H1 (cell line): ENCODE data around the gene RTKN. TPM values are rescaled to one million over a fixed set of nuclear protein-coding genes. Genes with fewer than 3 reads are reported as not detected.

Source experiments
- CTCF ChIA-PET: fragments of 300-600 bp; sonication (Branson Sonifier 250); formaldehyde crosslinking; loops from one replicate; lab custom pipeline; 2021; ENCODE audit not compliant: partially characterized antibody; lab: Charles Lee
- POLR2A ChIA-PET: fragments of 300-600 bp; sonication (Branson Sonifier 250); formaldehyde crosslinking; loops from one replicate; lab custom pipeline; 2021; ENCODE audit warnings: inconsistent platforms; ENCODE audit not compliant: partially characterized antibody; lab: Charles Lee
- DNase-seq, 2 experiments: peaks; one replicate each; pipeline versions ENCODE4 v3.0.0 to v3.0.0-alpha.2; 2010 to 2022; ENCODE audit warnings: low spot score in 2 of 2, low read depth in 1 of 2, mixed read lengths in 1 of 2
- FAIRE-seq: peaks from 2 replicates; lab custom pipeline; 2011; peaks lifted over from hg19 to GRCh38; lab: Jason Lieb, UNC
- H2AFZ ChIP-seq: 2 replicates; pipeline ENCODE4 v1.8.1; 2012; ENCODE audit warnings: low read length, inconsistent platforms
- H2AK5ac ChIP-seq: 2 replicates; pipeline ENCODE4 v1.6.1; 2013; ENCODE audit warnings: low read depth, low read length
- H2BK120ac ChIP-seq: replicated peaks from 2 replicates; pipeline ENCODE3; 2013; ENCODE audit warnings: low read depth, low read length, inconsistent platforms
- H2BK12ac ChIP-seq: 2 replicates; pipeline ENCODE4 v1.6.1; 2013; ENCODE audit warnings: low read depth, low read length
- H2BK15ac ChIP-seq: 2 replicates; pipeline ENCODE4 v1.6.1; 2013; ENCODE audit warnings: low read length
- H2BK20ac ChIP-seq: 2 replicates; pipeline ENCODE4 v1.6.1; 2013; ENCODE audit warnings: low read length
- H2BK5ac ChIP-seq: 2 replicates; pipeline ENCODE4 v1.6.1; 2013; ENCODE audit warnings: low read depth, low read length
- H3K14ac ChIP-seq: 2 replicates; pipeline ENCODE4 v1.6.1; 2013; ENCODE audit warnings: inconsistent platforms; ENCODE audit not compliant: insufficient read length
- H3K18ac ChIP-seq: 2 replicates; pipeline ENCODE4 v1.6.1; 2013; ENCODE audit warnings: low read length; ENCODE audit errors: extremely low read depth
- H3K23ac ChIP-seq: 2 replicates; pipeline ENCODE4 v1.6.1; 2013; ENCODE audit warnings: inconsistent platforms; ENCODE audit not compliant: insufficient read length
- H3K23me2 ChIP-seq: 2 replicates; pipeline ENCODE4 v1.6.1; 2013; ENCODE audit warnings: low read depth, low read length
- H3K27ac ChIP-seq: 2 replicates; pipeline ENCODE4 v1.6.1; 2011; ENCODE audit warnings: low read depth, low read length, inconsistent platforms
- H3K27me3 ChIP-seq, 4 experiments: replicated peaks in 1 of 4; 1 replicate in 1 of 4; 2 replicates in 3 of 4; pipeline versions ENCODE4 v1.6.1 to v1.8.1; 2011 to 2013; ENCODE audit warnings: low read length in 3 of 4, mild to moderate bottlenecking in 3 of 4, inconsistent platforms in 2 of 4, mixed read lengths in 2 of 4, moderate library complexity in 1 of 4; ENCODE audit not compliant: control insufficient read depth in 3 of 4, insufficient read depth in 3 of 4; ENCODE audit errors: extremely low read depth in 1 of 4
- H3K36me3 ChIP-seq, 4 experiments: 2 replicates each; pipeline versions ENCODE4 v1.6.1 to v1.8.1; 2011 to 2013; ENCODE audit warnings: mild to moderate bottlenecking in 4 of 4, low read length in 3 of 4, moderate library complexity in 2 of 4, control low read depth in 1 of 4, inconsistent platforms in 1 of 4; ENCODE audit not compliant: insufficient read depth in 4 of 4, control insufficient read depth in 2 of 4
- H3K4ac ChIP-seq: replicated peaks from 2 replicates; pipeline ENCODE3; 2013; ENCODE audit warnings: low read length, low read depth, mixed read lengths, inconsistent platforms; ENCODE audit not compliant: insufficient read length
- H3K4me1 ChIP-seq, 4 experiments: replicated peaks in 1 of 4; 1 replicate in 1 of 4; 2 replicates in 3 of 4; pipeline versions ENCODE4 v1.6.1 to v1.8.1; 2011 to 2013; ENCODE audit warnings: low read length in 3 of 4, inconsistent platforms in 2 of 4, mixed read lengths in 1 of 4; ENCODE audit not compliant: insufficient read depth in 4 of 4, control insufficient read depth in 3 of 4
- H3K4me2 ChIP-seq, 2 experiments: 2 replicates each; pipeline versions ENCODE4 v1.6.1 to v1.8.1; 2011 to 2013; ENCODE audit warnings: low read depth in 2 of 2, low read length in 2 of 2, control low read depth in 1 of 2, inconsistent platforms in 1 of 2, mild to moderate bottlenecking in 1 of 2; ENCODE audit not compliant: insufficient read depth in 1 of 2
- H3K4me3 ChIP-seq, 4 experiments: fragments of 200-600, 300-600 bp in 1 of 4; sonication (generic), shearing (Covaris generic), sonication (Bioruptor Twin) in 1 of 4; 2 replicates each; pipeline versions ENCODE4 v1.5.1 to v1.8.1; 2011 to 2016; ENCODE audit warnings: low read length in 4 of 4, low read depth in 3 of 4, control low read depth in 2 of 4, inconsistent platforms in 2 of 4, mild to moderate bottlenecking in 2 of 4, mixed read lengths in 1 of 4, moderate library complexity in 1 of 4; ENCODE audit not compliant: insufficient read depth in 2 of 4; ENCODE audit errors: extremely low read depth in 1 of 4
- H3K56ac ChIP-seq: replicated peaks from 2 replicates; pipeline ENCODE3; 2013; ENCODE audit warnings: low read depth, mild to moderate bottlenecking, mixed read lengths, low read length, inconsistent platforms; ENCODE audit not compliant: insufficient read length
- H3K79me1 ChIP-seq: 2 replicates; pipeline ENCODE4 v1.6.1; 2013; ENCODE audit warnings: low read depth, low read length, control low read depth
- H3K79me2 ChIP-seq, 2 experiments: 2 replicates each; pipeline versions ENCODE4 v1.6.1 to v1.8.1; 2012 to 2013; ENCODE audit warnings: low read length in 2 of 2, mild to moderate bottlenecking in 2 of 2, inconsistent platforms in 1 of 2; ENCODE audit not compliant: insufficient read depth in 2 of 2, control insufficient read depth in 1 of 2
- H3K9ac ChIP-seq, 4 experiments: replicated peaks in 1 of 4; 1 replicate in 1 of 4; 2 replicates in 3 of 4; pipeline versions ENCODE4 v1.6.1 to v1.8.1; 2011 to 2013; ENCODE audit warnings: low read depth in 3 of 4, low read length in 3 of 4, control low read depth in 2 of 4, mild to moderate bottlenecking in 2 of 4, moderate library complexity in 2 of 4, inconsistent platforms in 1 of 4; ENCODE audit errors: extremely low read depth in 1 of 4
- H3K9me3 ChIP-seq, 2 experiments: 2 replicates each; pipeline versions ENCODE4 v1.6.1 to v1.8.1; 2012 to 2013; ENCODE audit warnings: mild to moderate bottlenecking in 2 of 2, moderate library complexity in 2 of 2, control low read depth in 1 of 2, inconsistent platforms in 1 of 2, low read depth in 1 of 2, low read length in 1 of 2, mixed read lengths in 1 of 2; ENCODE audit not compliant: insufficient read depth in 2 of 2
- H4K20me1 ChIP-seq, 2 experiments: replicated peaks in 1 of 2; 2 replicates each; pipeline versions ENCODE3 to v1.8.1; 2011 to 2013; ENCODE audit warnings: inconsistent platforms in 2 of 2, low read length in 2 of 2, mild to moderate bottlenecking in 1 of 2; ENCODE audit not compliant: insufficient read depth in 2 of 2, control insufficient read depth in 1 of 2
- H4K5ac ChIP-seq: 2 replicates; pipeline ENCODE4 v1.6.1; 2013; ENCODE audit warnings: low read length, low read depth, mixed read lengths, inconsistent platforms; ENCODE audit not compliant: insufficient read length
- H4K8ac ChIP-seq: 2 replicates; pipeline ENCODE4 v1.8.0; 2013; ENCODE audit warnings: mild to moderate bottlenecking, moderate library complexity, low read length, inconsistent platforms; ENCODE audit not compliant: insufficient read depth; ENCODE audit errors: extremely low read depth
- H4K91ac ChIP-seq: replicated peaks from 2 replicates; pipeline ENCODE3; 2013; ENCODE audit warnings: low read length, mixed read lengths, inconsistent platforms; ENCODE audit not compliant: insufficient read length
- ATF3 ChIP-seq: IDR thresholded peaks from 2 replicates; pipeline ENCODE4 v1.6.1; 2011; ENCODE audit warnings: low read depth, mild to moderate bottlenecking, low read length; ENCODE audit not compliant: insufficient read depth
- BACH1 ChIP-seq: IDR thresholded peaks from 2 replicates; pipeline ENCODE4 v1.6.1; 2012; ENCODE audit warnings: low read length, improper control_type of control experiment
- CBX5 ChIP-seq: fragments of 300-800, 300-1000 bp; sonication (generic); IDR thresholded peaks from 2 replicates; pipeline ENCODE4 v1.7.1; 2016; ENCODE audit warnings: antibody characterized with exemption, low read length, low read depth
- CEBPB ChIP-seq: IDR thresholded peaks from 2 replicates; pipeline ENCODE4 v1.6.1; 2012; ENCODE audit warnings: low read depth, low read length
- CHD1 ChIP-seq: IDR thresholded peaks from 2 replicates; pipeline ENCODE4 v1.6.1; 2012; ENCODE audit warnings: low read depth, low read length, improper control_type of control experiment
- EGR1 ChIP-seq: IDR thresholded peaks from 2 replicates; pipeline ENCODE4 v1.6.1; 2011; ENCODE audit warnings: low read depth, low read length, borderline replicate concordance
- HDAC6 ChIP-seq: IDR thresholded peaks from one replicate; pipeline ENCODE4 v1.7.1; 2012; ENCODE audit warnings: low read depth, mild to moderate bottlenecking, inconsistent platforms, low read length, moderate library complexity
- NRF1 ChIP-seq: IDR thresholded peaks from 2 replicates; pipeline ENCODE4 v1.6.1; 2011; ENCODE audit warnings: mild to moderate bottlenecking, low read depth, low read length, improper control_type of control experiment
- PHF8 ChIP-seq: fragments of 200-600 bp; sonication (generic); conservative IDR thresholded peaks from 2 replicates; pipeline ENCODE4 v1.7.1; 2012; ENCODE audit warnings: low read depth, mild to moderate bottlenecking, inconsistent platforms, low read length, moderate library complexity
- RXRA ChIP-seq: IDR thresholded peaks from 2 replicates; pipeline ENCODE4 v1.6.1; 2011; ENCODE audit warnings: low read depth, mild to moderate bottlenecking, low read length, moderate library complexity; ENCODE audit not compliant: insufficient read depth
- SIX5 ChIP-seq: IDR thresholded peaks from 2 replicates; pipeline ENCODE4 v1.6.1; 2011; ENCODE audit warnings: mild to moderate bottlenecking, low read depth, low read length
- SP1 ChIP-seq: IDR thresholded peaks from 2 replicates; pipeline ENCODE4 v1.6.1; 2011; ENCODE audit warnings: low read depth, low read length
- WGBS, 2 experiments: shearing (Covaris generic) in 1 of 2; methylation state at CpG; one replicate each; pipeline versions ENCODE4 v1.1.6 to v1.1.7; 2013 to 2015; ENCODE audit warnings: low lambda C conversion rate in 2 of 2, mixed read lengths in 2 of 2, inconsistent platforms in 1 of 2, low coverage in 1 of 2, missing lambda C conversion rate in 1 of 2; ENCODE audit not compliant: insufficient replicate concordance in 2 of 2, insufficient coverage in 1 of 2, insufficient read length in 1 of 2; ENCODE audit errors: extremely low coverage in 1 of 2, missing lambda C conversion rate in 1 of 2; 5-methylcytosine and 5-hydroxymethylcytosine counted together
- polyA plus RNA-seq, 7 experiments: library from polyadenylated mRNA; depleted of rRNA in 3 of 7; stranded (reverse) in 5 of 7; unstranded in 2 of 7; fragments of >200 nt in 5 of 7; fragments of 200-250 nt in 2 of 7; gene quantifications; 1 replicate in 5 of 7; 2 replicates in 1 of 7; 4 replicates in 1 of 7; pipeline versions ENCODE4 v1.2.1 to v1.2.3, GENCODE V29; 2011 to 2013; ENCODE audit warnings: missing spikeins in 2 of 7, mixed read lengths in 2 of 7
- total RNA-seq: library from RNA; stranded (reverse); fragmentation: NEBNext Ultra II Directional; extraction: Animal tissue kit (Norgen Biotek cat#: 25700); gene quantifications from 2 replicates; pipeline ENCODE4 v1.2.1, GENCODE V29; 2021
- TF ChIP-seq, protein P1 (sequence below): IDR thresholded peaks from 2 replicates; pipeline ENCODE4 v1.6.1; 2012; ENCODE audit warnings: inconsistent platforms

Gene RTKN
- total and polyA plus RNA-seq, 2 of the 8 experiments (the other 6 are each of a cell fraction or from before 2014, with no cell fraction given), result 40.2 to 54.1 TPM

DNA sequence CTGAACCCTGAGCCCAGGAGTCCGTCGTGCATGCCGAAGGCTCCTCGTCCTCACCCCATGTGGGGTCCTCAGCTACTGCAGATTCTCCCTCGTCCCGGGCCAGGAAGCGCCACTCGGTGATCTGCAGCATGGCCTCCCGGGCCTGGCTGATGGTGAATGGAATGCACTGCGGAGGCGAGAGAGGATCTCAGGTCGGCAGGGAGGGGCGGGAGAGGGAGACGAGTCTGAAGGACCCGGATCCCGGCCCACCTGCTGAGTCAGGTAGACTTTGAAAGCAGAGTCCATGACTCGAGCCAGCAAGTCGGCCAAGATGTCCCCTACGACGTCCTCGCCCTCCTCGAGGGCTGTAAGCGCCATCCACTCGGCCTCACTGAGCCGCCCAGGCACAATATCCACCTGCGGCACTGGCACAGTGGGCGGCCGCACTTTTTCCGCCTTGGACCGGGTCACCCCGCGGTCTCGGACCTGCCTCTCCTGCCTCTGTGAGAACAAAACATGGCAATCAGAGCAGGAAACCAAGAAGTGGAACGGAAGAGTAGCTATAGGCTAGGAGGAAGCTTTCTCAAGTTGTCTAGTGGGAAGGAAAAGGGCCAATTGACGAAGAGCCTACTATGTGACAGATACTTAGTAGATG, 25.9 kb downstream of the RTKN start:
- H2AK5ac ChIP-seq, result no peak overlapping the region
- WGBS, 2 experiments, result 91% methylated on average over 29 of the region's 35 CpGs; no CpG with 5 or more reads in 1 of the 2 experiments
- POLR2A ChIA-PET, result interaction anchor here (1.6 kb wide), 1 partner anchor 12 kb away, joined by 3 read pairs; no protein-coding TSS in a partner anchor
- FAIRE-seq, result no peak
- no peak overlapping the region for H4K5ac ChIP-seq
- no peak overlapping the region for H2AFZ ChIP-seq
- no peak overlapping the region for H2BK20ac ChIP-seq
- peak overlapping the region in 1 of 2 experiments; percentile 52; a peak in 1 of 4 replicates for H3K4me2 ChIP-seq
- H3K79me1 ChIP-seq, result no peaks in the 10 kb centered on the region
- H2BK12ac ChIP-seq, result no peak overlapping the region
- no peak overlapping the region for H3K14ac ChIP-seq
- DNase-seq, result no peak
- no peak overlapping the region for H3K18ac ChIP-seq
- H2BK5ac ChIP-seq, result peak overlapping the region; percentile 78; the same call in 1 of the 2 replicates
- no peaks in the 10 kb centered on the region for H3K79me2 ChIP-seq
- H3K56ac ChIP-seq, result no peak overlapping the region
- H2BK120ac ChIP-seq, result no peak overlapping the region
- H3K4me3 ChIP-seq, result no peak overlapping the region; a peak in 1 of 8 replicates
- H4K20me1 ChIP-seq, result no peaks in the 10 kb centered on the region
- H3K23me2 ChIP-seq, result no peaks in the 10 kb centered on the region
- no peaks in the 10 kb centered on the region for H3K9me3 ChIP-seq
- CTCF ChIA-PET, result interaction anchor here (0.7 to 1.4 kb wide), 6 partner anchors 13 to 81 kb away, joined by 3 to 6 read pairs (median 4); partner anchors contain the start of gene MOGS
- H4K91ac ChIP-seq, result no peak overlapping the region
- H3K4ac ChIP-seq, result no peak overlapping the region
- H3K4me1 ChIP-seq, result peaks cover 0 to 13% (median 0%) of the 10 kb centered on the region in 4 experiments; a peak in 3 of 7 replicates
- no peak overlapping the region for H3K9ac ChIP-seq
- H4K8ac ChIP-seq, result peak overlapping the region; percentile 71
- no peaks in the 10 kb centered on the region for H3K36me3 ChIP-seq
- no peak overlapping the region; the same call in 1 of the 2 replicates for H2BK15ac ChIP-seq
- no peak overlapping the region for H3K27ac ChIP-seq
- no peaks in the 10 kb centered on the region for H3K27me3 ChIP-seq
- no peak overlapping the region for H3K23ac ChIP-seq
- no peak for TF ChIP-seq CHD1
- no peak for TF ChIP-seq RXRA
- TF ChIP-seq, protein P1, sequence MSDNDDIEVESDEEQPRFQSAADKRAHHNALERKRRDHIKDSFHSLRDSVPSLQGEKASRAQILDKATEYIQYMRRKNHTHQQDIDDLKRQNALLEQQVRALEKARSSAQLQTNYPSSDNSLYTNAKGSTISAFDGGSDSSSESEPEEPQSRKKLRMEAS, result no peak
- TF ChIP-seq BACH1, result no peak
- no peak for TF ChIP-seq HDAC6
- TF ChIP-seq SP1, result no peak
- TF ChIP-seq CBX5, result no peak
- TF ChIP-seq NRF1, result no peak
- TF ChIP-seq ATF3, result no peak
- TF ChIP-seq PHF8, result no peak
- TF ChIP-seq EGR1, result no peak
- TF ChIP-seq CEBPB, result no peak
- no peak for TF ChIP-seq SIX5
